Naive B cell (primary cell): ENCODE data around the gene FRAS1. TPM values are rescaled to one million over a fixed set of nuclear protein-coding genes. Genes with fewer than 3 reads are reported as not detected.

Experiments used
- ATAC-seq, 2 donors: fragments of 150-1000 bp; cut with Tn5 transposase; 2 replicates each; pipeline ENCODE4 v1.10.0; 2021; ENCODE audit warnings: low read depth in 2 of 2, mild to moderate bottlenecking in 2 of 2, moderate library complexity in 2 of 2
- DNase-seq: peaks from one replicate; pipeline ENCODE4 v3.0.0; 2022
- H3K27ac Mint-ChIP-seq, 6 donors: one replicate each; pipeline ENCODE4 v1.8.0; 2020 to 2022; ENCODE audit warnings: mild to moderate bottlenecking in 6 of 6, mixed read lengths in 6 of 6, moderate library complexity in 5 of 6, inconsistent platforms in 2 of 6
- H3K27me3 Mint-ChIP-seq, 3 donors: one replicate each; pipeline ENCODE4 v1.8.0; 2021 to 2022; ENCODE audit warnings: mixed read lengths in 3 of 3, mild to moderate bottlenecking in 1 of 3
- H3K36me3 Mint-ChIP-seq, 2 donors: one replicate each; pipeline ENCODE4 v1.8.0; 2020 to 2022; ENCODE audit warnings: mixed read lengths in 2 of 2, inconsistent platforms in 1 of 2, mild to moderate bottlenecking in 1 of 2
- H3K4me1 Mint-ChIP-seq, 3 donors: one replicate each; pipeline ENCODE4 v1.8.0; 2020 to 2022; ENCODE audit warnings: mixed read lengths in 3 of 3, inconsistent platforms in 1 of 3, mild to moderate bottlenecking in 1 of 3, moderate library complexity in 1 of 3
- H3K4me3 Mint-ChIP-seq, 8 donors: one replicate each; pipeline ENCODE4 v1.8.0; 2020 to 2022; ENCODE audit warnings: mild to moderate bottlenecking in 8 of 8, mixed read lengths in 8 of 8, moderate library complexity in 8 of 8, inconsistent platforms in 2 of 8
- H3K9me3 Mint-ChIP-seq, 7 donors: one replicate each; pipeline ENCODE4 v1.8.0; 2020 to 2022; ENCODE audit warnings: mixed read lengths in 7 of 7, mild to moderate bottlenecking in 5 of 7, inconsistent platforms in 2 of 7, moderate library complexity in 1 of 7
- polyA plus RNA-seq, 6 donors: library from polyadenylated mRNA; unstranded; fragments of 300-500 nt; fragmentation: Illumina TruSeq; gene quantifications; one replicate each; pipeline ENCODE4 v1.2.3, GENCODE V29; 2021; ENCODE audit warnings: low read depth in 6 of 6

Gene FRAS1
- polyA plus RNA-seq, 6 donors from 2014 or later, result 0.01 to 0.09 TPM; not detected in 4

GRCh38 chr4:78356251-78356786 lies 299.2 kb downstream of the FRAS1 start:
- Mint-ChIP-seq H3K27ac (no peak overlapping the region), H3K4me3 (no peak overlapping the region), H3K9me3 (peaks cover 0 to 6% (median 0%) of the 10 kb centered on the region in 7 donors), H3K36me3 (no peaks in the 10 kb centered on the region), H3K4me1 (no peaks in the 10 kb centered on the region), H3K27me3 (peaks cover 9 to 31% (median 21%) of the 10 kb centered on the region in 3 donors)
- DNase-seq (no peak), ATAC-seq (no peak)

GRCh38 chr4:78357122-78357521 lies 300.0 kb downstream of the FRAS1 start:
- H3K27ac Mint-ChIP-seq, result no peak overlapping the region
- DNase-seq (no peak), ATAC-seq (no peak)
- H3K4me3 Mint-ChIP-seq, result no peak overlapping the region
- no peaks in the 10 kb centered on the region for H3K4me1 Mint-ChIP-seq
- peaks cover 0 to 6% (median 0%) of the 10 kb centered on the region in 7 donors for H3K9me3 Mint-ChIP-seq
- H3K36me3 Mint-ChIP-seq, result no peaks in the 10 kb centered on the region
- peaks cover 9 to 31% (median 21%) of the 10 kb centered on the region in 3 donors for H3K27me3 Mint-ChIP-seq

- no peak overlapping the region for H3K27ac Mint-ChIP-seq
- ATAC-seq, result no peak
- peaks cover 6 to 39% (median 29%) of the 10 kb centered on the region in 3 donors for H3K27me3 Mint-ChIP-seq
- H3K36me3 Mint-ChIP-seq, result no peaks in the 10 kb centered on the region
- H3K4me1 Mint-ChIP-seq, result no peaks in the 10 kb centered on the region
- H3K9me3 Mint-ChIP-seq, result peaks cover 0 to 2% (median 0%) of the 10 kb centered on the region in 7 donors
- H3K4me3 Mint-ChIP-seq, result no peak overlapping the region
- DNase-seq, result no peak
Measured at GRCh38 chr4:78360466-78360865, 303.3 kb downstream of the FRAS1 start.

- Mint-ChIP-seq H3K27me3 (peaks cover 6 to 39% (median 24%) of the 10 kb centered on the region in 3 donors), H3K4me1 (no peaks in the 10 kb centered on the region), H3K4me3 (no peak overlapping the region), H3K36me3 (no peaks in the 10 kb centered on the region), H3K9me3 (peaks cover 0 to 2% (median 0%) of the 10 kb centered on the region in 7 donors), H3K27ac (no peak overlapping the region)
- ATAC-seq (no peak), DNase-seq (no peak)
Measured at GRCh38 chr4:78361621-78362120, 304.5 kb downstream of the FRAS1 start.

GRCh38 chr4:78362310-78362709 lies 305.2 kb downstream of the FRAS1 start:
- H3K36me3 Mint-ChIP-seq, result no peaks in the 10 kb centered on the region
- H3K4me3 Mint-ChIP-seq, result peak overlapping the region in 1 of 8 donors; percentile 13
- ATAC-seq (no peak), DNase-seq (no peak)
- no peaks in the 10 kb centered on the region for H3K4me1 Mint-ChIP-seq
- H3K27ac Mint-ChIP-seq, result no peak overlapping the region
- H3K27me3 Mint-ChIP-seq, result peaks cover 6 to 35% (median 18%) of the 10 kb centered on the region in 3 donors
- peaks cover 0 to 2% (median 0%) of the 10 kb centered on the region in 7 donors for H3K9me3 Mint-ChIP-seq

GRCh38 chr4:78363031-78363570 lies 306.0 kb downstream of the FRAS1 start:
- Mint-ChIP-seq H3K4me1 (no peaks in the 10 kb centered on the region), H3K4me3 (no peak overlapping the region), H3K9me3 (peaks cover 0 to 2% (median 0%) of the 10 kb centered on the region in 7 donors), H3K36me3 (no peaks in the 10 kb centered on the region), H3K27ac (peak overlapping the region in 1 of 6 donors; percentile 28), H3K27me3 (peaks cover 6 to 34% (median 17%) of the 10 kb centered on the region in 3 donors)
- DNase-seq, result no peak
- no peak for ATAC-seq

GRCh38 chr4:78369679-78370078 lies 312.6 kb downstream of the FRAS1 start:
- DNase-seq, result no peak
- Mint-ChIP-seq H3K4me3 (no peak overlapping the region), H3K27me3 (peaks cover 6 to 11% (median 9%) of the 10 kb centered on the region in 3 donors), H3K9me3 (no peaks in the 10 kb centered on the region), H3K36me3 (no peaks in the 10 kb centered on the region), H3K27ac (no peak overlapping the region), H3K4me1 (no peaks in the 10 kb centered on the region)
- no peak for ATAC-seq

- H3K9me3 Mint-ChIP-seq, result no peaks in the 10 kb centered on the region
- DNase-seq (no peak), ATAC-seq (no peak)
- peaks cover 9 to 11% (median 11%) of the 10 kb centered on the region in 3 donors for H3K27me3 Mint-ChIP-seq
- H3K4me1 Mint-ChIP-seq, result no peaks in the 10 kb centered on the region
- H3K36me3 Mint-ChIP-seq, result no peaks in the 10 kb centered on the region
- H3K4me3 Mint-ChIP-seq, result no peak overlapping the region
- no peak overlapping the region for H3K27ac Mint-ChIP-seq
Measured at GRCh38 chr4:78370631-78371372, 313.7 kb downstream of the FRAS1 start.

- no peaks in the 10 kb centered on the region for H3K36me3 Mint-ChIP-seq
- H3K27me3 Mint-ChIP-seq, result peaks cover 9 to 11% (median 11%) of the 10 kb centered on the region in 3 donors
- no peak for DNase-seq
- no peak for ATAC-seq
- no peak overlapping the region for H3K27ac Mint-ChIP-seq
- H3K4me1 Mint-ChIP-seq, result no peaks in the 10 kb centered on the region
- no peak overlapping the region for H3K4me3 Mint-ChIP-seq
- H3K9me3 Mint-ChIP-seq, result no peaks in the 10 kb centered on the region
Measured at GRCh38 chr4:78372355-78372988, 315.3 kb downstream of the FRAS1 start.

- DNase-seq (no peak), ATAC-seq (no peak)
- H3K4me3 Mint-ChIP-seq, result no peak overlapping the region
- no peaks in the 10 kb centered on the region for H3K36me3 Mint-ChIP-seq
- no peaks in the 10 kb centered on the region for H3K4me1 Mint-ChIP-seq
- peaks cover 4 to 9% (median 7%) of the 10 kb centered on the region in 3 donors for H3K27me3 Mint-ChIP-seq
- no peak overlapping the region for H3K27ac Mint-ChIP-seq
- H3K9me3 Mint-ChIP-seq, result no peaks in the 10 kb centered on the region
Measured at GRCh38 chr4:78377555-78377954, 320.4 kb downstream of the FRAS1 start.

GRCh38 chr4:78379040-78379439 lies 321.9 kb downstream of the FRAS1 start:
- DNase-seq (no peak), ATAC-seq (no peak)
- Mint-ChIP-seq H3K27ac (no peak overlapping the region), H3K4me1 (no peaks in the 10 kb centered on the region), H3K36me3 (no peaks in the 10 kb centered on the region), H3K9me3 (no peaks in the 10 kb centered on the region), H3K27me3 (peaks cover 8 to 15% (median 14%) of the 10 kb centered on the region in 3 donors), H3K4me3 (no peak overlapping the region)

- H3K27me3 Mint-ChIP-seq, result peaks cover 8 to 15% (median 14%) of the 10 kb centered on the region in 3 donors
Measured at GRCh38 chr4:78379991-78380729, 323.0 kb downstream of the FRAS1 start.

GRCh38 chr4:78386679-78387078 lies 329.6 kb downstream of the FRAS1 start:
- H3K9me3 Mint-ChIP-seq, result no peaks in the 10 kb centered on the region
- H3K4me3 Mint-ChIP-seq, result no peak overlapping the region
- no peaks in the 10 kb centered on the region for H3K36me3 Mint-ChIP-seq
- peaks cover 4 to 8% (median 6%) of the 10 kb centered on the region in 3 donors for H3K27me3 Mint-ChIP-seq
- no peak overlapping the region for H3K27ac Mint-ChIP-seq
- ATAC-seq (no peak), DNase-seq (no peak)
- no peaks in the 10 kb centered on the region for H3K4me1 Mint-ChIP-seq

More at GRCh38 chr4:78379991-78380729, 323.0 kb downstream of the FRAS1 start:
- Mint-ChIP-seq H3K36me3 (no peaks in the 10 kb centered on the region), H3K9me3 (no peaks in the 10 kb centered on the region), H3K4me3 (no peak overlapping the region), H3K4me1 (no peaks in the 10 kb centered on the region), H3K27ac (peak overlapping the region in 1 of 6 donors; percentile 64)
- DNase-seq (no peak), ATAC-seq (no peak)
